Measurements from ENCODE around the gene NNAT.

GRCh38 chr20:37515876-37516275 lies 5.2 kb upstream of the NNAT start:
- TF ChIP-seq, protein P1, sequence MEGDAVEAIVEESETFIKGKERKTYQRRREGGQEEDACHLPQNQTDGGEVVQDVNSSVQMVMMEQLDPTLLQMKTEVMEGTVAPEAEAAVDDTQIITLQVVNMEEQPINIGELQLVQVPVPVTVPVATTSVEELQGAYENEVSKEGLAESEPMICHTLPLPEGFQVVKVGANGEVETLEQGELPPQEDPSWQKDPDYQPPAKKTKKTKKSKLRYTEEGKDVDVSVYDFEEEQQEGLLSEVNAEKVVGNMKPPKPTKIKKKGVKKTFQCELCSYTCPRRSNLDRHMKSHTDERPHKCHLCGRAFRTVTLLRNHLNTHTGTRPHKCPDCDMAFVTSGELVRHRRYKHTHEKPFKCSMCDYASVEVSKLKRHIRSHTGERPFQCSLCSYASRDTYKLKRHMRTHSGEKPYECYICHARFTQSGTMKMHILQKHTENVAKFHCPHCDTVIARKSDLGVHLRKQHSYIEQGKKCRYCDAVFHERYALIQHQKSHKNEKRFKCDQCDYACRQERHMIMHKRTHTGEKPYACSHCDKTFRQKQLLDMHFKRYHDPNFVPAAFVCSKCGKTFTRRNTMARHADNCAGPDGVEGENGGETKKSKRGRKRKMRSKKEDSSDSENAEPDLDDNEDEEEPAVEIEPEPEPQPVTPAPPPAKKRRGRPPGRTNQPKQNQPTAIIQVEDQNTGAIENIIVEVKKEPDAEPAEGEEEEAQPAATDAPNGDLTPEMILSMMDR (conservative IDR thresholded peaks at IDR 0.05) = no peak
- TF ChIP-seq EZH2 (IDR thresholded peaks at IDR 0.05; ENCODE audit: low read depth) = no peak

Measured in PC-9 (cell line).